HepG2 (cell line): ENCODE results near the gene DHX16. TPM values are rescaled to one million over a fixed set of nuclear protein-coding genes. Genes with fewer than 3 reads are reported as not detected.

Source experiments
- BRD4 ChIP-seq: sonication (generic); formaldehyde crosslinking; IDR thresholded peaks from 2 replicates; pipeline ENCODE4 v1.4.0; 2020; ENCODE audit warnings: missing genetic modification reagents
- CREBL2 ChIP-seq: sonication (generic); formaldehyde crosslinking; IDR thresholded peaks from 2 replicates; pipeline ENCODE4 v1.8.1; 2023; ENCODE audit warnings: missing genetic modification reagents, mild to moderate bottlenecking, borderline replicate concordance
- ELF1 ChIP-seq: sonication (generic); formaldehyde crosslinking; IDR thresholded peaks from 2 replicates; pipeline ENCODE4 v1.4.0; 2020; ENCODE audit warnings: missing genetic modification reagents
- HMGXB3 ChIP-seq: sonication (generic); formaldehyde crosslinking; IDR thresholded peaks from 2 replicates; pipeline ENCODE4 v1.4.0; 2020; ENCODE audit warnings: missing genetic modification reagents, borderline replicate concordance
- IKZF5 ChIP-seq: IDR thresholded peaks from 2 replicates; pipeline ENCODE4 v1.6.1; 2018; ENCODE audit warnings: missing genetic modification reagents, mild to moderate bottlenecking, missing compliant biosample characterization
- SRSF9 ChIP-seq: fragments of 200-400 bp; formaldehyde crosslinking; IDR thresholded peaks from 2 replicates; pipeline ENCODE4 v1.6.1; 2018; ENCODE audit warnings: borderline replicate concordance, mild to moderate bottlenecking, low read depth, low read length; ENCODE audit not compliant: insufficient read depth, poor library complexity, severe bottlenecking
- UBTF ChIP-seq: sonication (generic); formaldehyde crosslinking; IDR thresholded peaks from 2 replicates; pipeline ENCODE4 v1.4.0; 2020; ENCODE audit warnings: mild to moderate bottlenecking, missing genetic modification reagents
- ZBTB37 ChIP-seq: sonication (generic); formaldehyde crosslinking; IDR thresholded peaks from 2 replicates; pipeline ENCODE4 v1.4.0; 2020; ENCODE audit warnings: mild to moderate bottlenecking, missing genetic modification reagents
- ZNF574 ChIP-seq: sonication (generic); formaldehyde crosslinking; IDR thresholded peaks from 2 replicates; pipeline ENCODE4 v1.4.0; 2020; ENCODE audit warnings: missing genetic modification reagents
- ZNF710 ChIP-seq: sonication (generic); formaldehyde crosslinking; IDR thresholded peaks from 2 replicates; pipeline ENCODE4 v1.5.0; 2020; ENCODE audit warnings: mild to moderate bottlenecking, missing genetic modification reagents, borderline replicate concordance
- ZNF790 ChIP-seq: sonication (generic); formaldehyde crosslinking; IDR thresholded peaks from 2 replicates; pipeline ENCODE4 v1.8.0; 2022; ENCODE audit warnings: missing genetic modification reagents, mild to moderate bottlenecking, borderline replicate concordance
- polyA plus RNA-seq, 8 experiments: library from polyadenylated mRNA; depleted of rRNA in 3 of 8; stranded (reverse) in 7 of 8; unstranded in 1 of 8; fragments of >200 nt; fragmentation: Illumina TruSeq in 4 of 8; extraction: Trizol in 4 of 8; gene quantifications; 2 replicates each; pipeline versions ENCODE4 v1.2.1 to v1.2.3, GENCODE V29; 2011 to 2016; ENCODE audit warnings: low read depth in 4 of 8, missing spikeins in 1 of 8, mixed read lengths in 1 of 8; ENCODE audit not compliant: insufficient read depth in 1 of 8
- total RNA-seq, 5 experiments: library from RNA; depleted of rRNA; stranded (reverse); fragments of >200 nt; fragmentation: Illumina TruSeq; extraction: Trizol; gene quantifications; 2 replicates each; pipeline ENCODE4 v1.2.3, GENCODE V29; 2016; ENCODE audit warnings: low read depth in 1 of 5

The DHX16 gene
- total and polyA plus RNA-seq, 2 of the 13 experiments (the other 11 are each of a cell fraction or from before 2014, with no cell fraction given) = 57.0 to 58.5 TPM

GRCh38 chr6:30615219-30615957 lies 57.4 kb downstream of the DHX16 start (continued):
- TF ChIP-seq IKZF5 (0 out of 2 replicates have a peak, but pooled peaks have one; percentile 39), ZBTB37 (CRISPR knock-in tag) (0 out of 2 replicates have a peak, but pooled peaks have one; percentile 46), ZNF790 (CRISPR knock-in tag) (peak; percentile 42; the same call in 1 of the 2 replicates), ZNF574 (CRISPR knock-in tag) (peak; percentile 39; the same call in 1 of the 2 replicates), HMGXB3 (CRISPR knock-in tag) (peak; percentile 32; the same call in 1 of the 2 replicates), CREBL2 (CRISPR knock-in tag) (no peak), ELF1 (no peak), UBTF (CRISPR knock-in tag) (peak; percentile 12; the same call in 1 of the 2 replicates), SRSF9 (peak; percentile 84), BRD4 (peak; percentile 20; the same call in 1 of the 2 replicates), ZNF710 (CRISPR knock-in tag) (peak; percentile 17; the same call in 1 of the 2 replicates)
